ENCODE measurements around the gene EXD3.
"Not testable (repeated sequence)": the region's sequence is repeated elsewhere in the genome, so short reads cannot be mapped to it uniquely, and the experiment has no call there.

The EXD3 gene

GRCh38 chr9:137329590-137329989, 93.4 kb downstream of the EXD3 start:
- not testable (repeated sequence) for DNase-seq

- not testable (repeated sequence) for DNase-seq
These were observed 95.1 kb downstream of the EXD3 start for GRCh38 chr9:137327641-137328550.

- DNase-seq: no peak
These were observed 96.4 kb downstream of the EXD3 start for GRCh38 chr9:137326445-137327065.

- no peak for DNase-seq
These were observed 97.2 kb downstream of the EXD3 start for GRCh38 chr9:137325799-137326198.

- DNase-seq: no peak
These were observed 97.8 kb downstream of the EXD3 start for GRCh38 chr9:137325124-137325523.

- no peak for DNase-seq
These were observed 99.2 kb downstream of the EXD3 start for GRCh38 chr9:137323531-137324331.

GRCh38 chr9:137321726-137322361, 101.1 kb downstream of the EXD3 start:
- no peak for DNase-seq

DNA sequence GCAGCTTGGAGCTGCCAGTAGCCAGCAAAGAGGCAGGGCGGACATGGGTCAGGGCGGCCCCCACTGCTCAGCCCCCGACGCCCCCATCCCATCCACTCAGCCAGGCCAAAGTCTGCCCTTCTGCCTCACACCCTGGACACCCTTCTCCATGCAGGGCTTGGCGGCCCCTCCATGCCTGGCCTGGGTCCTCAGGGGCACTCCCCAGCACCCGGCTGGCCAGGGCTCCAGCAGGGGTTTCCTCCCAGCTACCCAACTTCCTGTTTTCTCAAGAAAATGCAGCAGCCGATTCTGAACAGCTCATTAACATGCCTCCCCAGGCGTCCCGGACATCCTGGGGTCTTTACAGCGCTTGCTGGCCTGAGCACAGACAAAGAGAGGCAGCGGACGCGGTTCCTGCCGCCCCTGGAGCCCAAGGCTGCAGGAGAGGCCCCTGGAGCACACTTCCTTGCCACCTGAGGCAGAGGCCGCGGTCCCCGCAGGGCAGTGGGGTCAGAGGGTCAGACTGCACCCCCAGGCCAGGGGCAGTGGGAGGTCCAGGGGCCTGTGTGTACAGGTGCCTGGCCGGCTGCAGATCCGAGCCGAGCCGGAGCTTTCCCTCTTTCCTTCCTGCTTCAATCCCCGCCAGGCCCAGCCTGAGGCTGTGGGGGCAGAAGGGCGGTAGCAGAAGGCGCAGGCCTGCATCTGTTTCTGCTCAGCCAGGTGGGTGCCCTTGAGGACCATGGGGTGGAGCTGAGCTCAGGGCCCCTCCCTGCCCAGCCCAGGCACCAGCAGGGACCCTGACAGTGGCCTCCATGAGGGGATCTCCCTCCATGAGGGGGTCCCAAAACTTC, 102.2 kb downstream of the EXD3 start:
- peak; percentile 91 to 92 for DNase-seq

DNA sequence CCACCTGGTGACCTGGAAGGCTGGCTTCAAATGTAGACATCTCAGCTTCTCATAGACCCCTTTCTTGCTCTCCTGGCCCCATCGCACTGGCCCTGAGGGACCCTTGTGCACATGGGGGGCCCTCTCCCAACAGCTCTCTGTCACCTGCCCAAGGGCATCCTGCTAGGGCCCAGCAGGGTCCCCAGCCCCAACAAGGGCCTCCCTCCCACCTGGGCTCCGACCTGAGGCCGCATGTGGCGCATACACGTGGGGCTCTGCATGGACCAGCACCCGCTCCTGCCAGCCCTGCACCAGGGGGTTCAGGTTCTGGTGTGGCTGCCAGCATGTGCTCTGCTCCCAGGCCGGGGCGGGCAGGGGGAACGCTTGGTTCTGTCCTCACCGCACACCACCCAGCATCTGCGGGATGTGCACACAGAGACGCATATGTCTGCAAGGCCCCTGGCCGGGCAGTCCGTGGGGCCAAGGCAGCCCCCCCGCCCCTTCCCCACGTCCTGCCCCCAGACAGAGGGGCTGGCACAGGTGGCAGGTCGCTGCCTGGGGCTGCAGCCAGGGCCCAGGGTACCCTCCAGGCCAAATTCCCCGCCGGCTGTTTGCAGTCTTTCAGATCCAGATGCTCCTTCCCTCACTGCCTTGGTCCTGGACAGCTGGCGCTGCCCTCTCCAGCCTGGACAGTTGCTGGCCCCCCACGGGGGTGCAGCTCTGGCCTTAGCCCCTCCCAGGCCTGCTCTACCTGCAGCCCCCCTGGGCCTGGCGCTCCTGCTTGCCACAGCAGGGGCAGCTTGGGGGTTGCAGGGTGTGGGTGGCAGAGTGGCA, 103.0 kb downstream of the EXD3 start:
- DNase-seq: no peak

GRCh38 chr9:137319011-137319738, 103.8 kb downstream of the EXD3 start:
- DNase-seq: no peak

DNA sequence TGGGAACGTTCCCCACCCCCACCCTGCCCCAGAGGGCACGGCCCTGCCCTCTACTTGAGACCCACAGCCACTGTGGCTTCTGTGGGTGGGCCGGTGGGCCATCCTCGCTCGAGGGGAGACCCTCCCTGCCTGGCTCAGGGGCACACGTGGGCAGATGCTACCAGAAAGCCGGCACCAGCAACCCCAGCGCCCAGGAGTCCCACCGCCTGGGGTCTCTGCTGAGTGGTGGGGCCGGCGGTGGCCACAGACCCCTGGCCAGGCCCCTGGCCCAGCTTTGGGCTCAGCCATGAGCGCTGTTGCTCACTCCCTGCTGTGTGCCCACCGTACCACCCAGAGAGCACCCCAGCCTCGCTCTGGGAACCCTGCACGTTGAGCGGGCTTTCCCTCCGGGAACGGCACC, 104.4 kb downstream of the EXD3 start:
- DNase-seq: no peak

GRCh38 chr9:137317718-137318511, 105.0 kb downstream of the EXD3 start:
- DNase-seq: no peak

DNA sequence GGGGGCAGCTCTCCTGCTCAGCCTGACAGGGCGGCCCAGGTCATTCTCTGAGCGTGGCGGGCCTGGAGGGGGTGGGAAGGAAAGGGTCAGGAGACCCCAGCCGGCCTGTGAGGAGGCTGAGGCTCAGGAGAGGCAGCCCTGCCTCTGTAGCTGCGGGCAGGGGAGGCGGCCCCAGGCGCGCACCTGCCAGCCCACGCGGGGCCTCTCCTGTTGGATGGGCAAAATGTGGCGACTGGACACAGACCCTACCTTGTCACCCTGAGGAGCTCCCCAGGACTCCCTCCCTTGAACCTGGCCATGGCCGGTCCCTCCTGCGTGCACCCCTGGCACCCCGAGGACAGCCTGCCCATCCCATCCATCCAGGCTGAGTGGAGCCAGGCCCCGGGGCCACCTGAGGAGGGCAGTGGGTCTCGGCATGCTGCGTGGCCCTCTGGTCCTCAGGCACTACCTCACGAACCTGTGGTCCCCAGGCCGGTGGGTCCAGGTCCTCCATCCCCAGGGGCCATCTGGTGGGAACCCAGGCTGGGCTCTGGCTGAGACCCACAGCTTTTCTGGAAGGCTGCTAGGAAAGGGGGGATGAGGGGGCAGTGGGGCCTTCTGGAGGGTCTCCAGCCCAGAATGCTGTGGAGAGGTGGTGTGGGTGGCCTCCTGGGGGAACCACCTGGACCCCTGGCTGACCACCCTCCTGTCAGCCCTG, 105.8 kb downstream of the EXD3 start:
- DNase-seq: no peak

DNA sequence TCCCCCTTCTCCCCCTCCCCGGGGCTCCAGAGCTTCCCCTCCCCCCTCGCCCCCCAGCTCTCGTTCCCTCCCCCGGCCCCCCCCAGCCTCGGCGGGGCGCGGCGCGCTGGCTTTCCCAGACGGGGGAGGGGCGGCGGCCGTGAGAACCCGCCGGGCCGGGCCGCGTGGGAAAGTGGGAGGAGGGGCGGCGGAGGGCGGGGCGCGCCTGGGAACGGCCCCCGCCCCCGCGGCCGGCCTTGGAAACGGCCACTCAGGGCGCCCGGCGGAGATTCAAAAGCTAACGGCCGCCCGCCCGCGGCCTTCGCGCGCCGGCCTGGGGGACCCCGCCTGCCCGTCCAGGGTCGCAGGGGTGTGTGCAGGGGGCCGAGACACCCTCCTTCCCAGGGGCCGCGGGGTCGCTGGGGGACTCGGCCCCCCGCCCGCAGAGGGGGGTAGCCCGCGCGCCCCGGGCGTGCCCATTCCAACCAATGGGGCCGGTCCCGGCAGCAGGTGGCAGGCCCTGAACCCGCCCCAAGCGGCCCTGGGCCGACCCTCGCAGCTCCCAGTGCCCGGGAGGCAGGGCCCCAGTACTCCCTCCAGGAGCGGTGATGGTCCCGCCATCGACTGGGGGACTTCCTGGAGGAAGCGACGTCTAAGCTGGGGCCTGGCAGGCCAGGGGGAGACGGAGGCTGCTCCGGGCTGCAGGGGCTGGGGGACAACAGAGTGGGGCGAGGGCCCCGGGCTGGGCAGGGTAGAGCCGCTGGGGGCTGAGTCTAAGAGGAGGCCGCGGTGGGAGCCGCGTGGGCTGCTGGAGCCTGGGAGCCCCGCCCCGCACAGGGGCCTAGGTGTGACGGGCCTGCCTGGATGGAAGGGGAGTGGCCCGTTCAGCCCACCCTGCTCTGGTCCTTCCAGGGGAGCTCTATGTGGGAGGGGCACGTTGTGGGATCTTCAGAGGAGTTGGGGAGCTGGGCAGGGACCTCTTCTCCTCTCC, 106.7 kb downstream of the EXD3 start:
- DNase-seq: no peak

DNA sequence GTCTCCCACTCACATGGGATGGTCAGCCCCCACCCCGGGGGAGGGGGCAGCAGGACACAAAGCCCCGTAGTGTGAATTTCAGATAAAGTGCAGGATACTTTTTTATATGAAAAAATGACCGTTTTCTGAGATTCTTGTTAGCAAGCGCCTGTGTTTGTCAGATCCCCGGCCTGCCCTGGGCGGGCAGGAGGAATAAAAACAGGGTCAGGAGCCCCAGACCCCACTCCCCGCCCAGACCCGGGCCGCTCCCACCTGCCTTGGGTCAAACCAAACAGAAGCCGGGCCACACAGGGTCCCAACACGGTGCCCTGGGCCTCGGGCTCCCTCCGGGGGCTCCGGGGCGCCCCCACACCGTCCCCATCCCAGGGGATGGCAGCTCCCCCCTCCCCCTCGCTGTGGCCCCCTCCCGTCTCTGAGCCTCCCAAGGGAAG, 107.4 kb downstream of the EXD3 start:
- DNase-seq: no peak

DNA sequence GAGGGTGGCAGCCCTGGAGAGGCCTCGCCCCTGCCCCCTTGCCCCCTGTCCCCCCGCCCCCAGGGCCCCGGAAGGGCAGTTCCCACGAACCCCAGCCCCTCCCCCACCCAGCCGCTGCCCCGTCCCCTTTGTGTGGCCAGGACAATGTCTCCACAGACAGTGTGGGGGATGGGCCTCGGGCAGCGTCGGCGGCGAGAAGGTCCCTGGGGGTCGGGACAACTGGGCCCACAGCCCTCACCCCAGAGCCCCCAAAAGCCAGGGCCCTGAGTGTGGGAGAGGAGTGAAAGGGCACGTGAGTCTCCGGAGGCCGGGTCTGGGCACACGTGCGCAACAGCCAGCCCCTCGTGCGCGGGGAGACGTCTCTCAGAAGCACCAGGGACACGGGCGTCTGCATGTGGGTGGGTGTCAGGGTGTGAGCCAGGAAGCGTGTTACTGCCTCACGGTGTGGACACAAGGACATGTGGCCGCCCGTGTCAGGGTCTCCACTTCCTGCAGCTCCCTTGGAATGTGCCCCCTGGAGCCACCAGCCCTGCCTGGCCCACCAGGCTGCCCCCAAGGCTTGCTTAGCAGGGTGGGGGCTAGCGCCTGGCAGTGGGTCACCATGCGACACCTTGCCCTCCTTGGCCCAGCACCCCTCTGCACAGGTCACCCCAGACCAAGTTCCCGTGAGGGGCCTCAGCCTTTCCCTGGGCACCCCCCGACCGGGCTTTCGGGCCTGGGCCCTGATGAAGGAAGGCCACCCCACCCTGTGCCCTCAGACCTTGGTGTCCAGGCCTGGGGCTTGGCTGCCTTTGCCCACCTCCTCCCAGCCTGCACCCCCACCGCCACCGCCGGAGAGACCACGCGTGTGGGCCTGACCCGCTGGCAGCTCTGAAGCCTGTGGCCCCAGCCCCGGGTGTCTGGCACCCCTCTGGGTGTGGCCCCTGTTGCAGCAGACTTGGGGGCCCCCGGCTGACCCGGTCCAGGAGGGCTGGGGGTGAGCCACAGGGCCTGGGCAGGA, 108.1 kb downstream of the EXD3 start:
- DNase-seq: no peak

Measured in Kasumi-1 (cell line).